Activated CD4-positive, alpha-beta memory T cell treated with anti-CD3 and anti-CD28 coated beads for 36 hours (primary cell): ENCODE data around the gene GRID1. TPM values are rescaled to one million over a fixed set of nuclear protein-coding genes. Genes with fewer than 3 reads are reported as not detected.

Experiments
- CTCF ChIA-PET: fragments of 350-600 bp; sonication (Branson Sonifier 250); formaldehyde crosslinking; loops from one replicate; lab custom pipeline; 2021; ENCODE audit warnings: antibody characterized with exemption, inconsistent platforms; lab: Charles Lee
- POLR2A ChIA-PET: fragments of 350-600 bp; sonication (Branson Sonifier 250); formaldehyde crosslinking; loops from one replicate; lab custom pipeline; 2021; ENCODE audit warnings: antibody characterized with exemption; lab: Charles Lee
- DNase-seq: peaks from one replicate; pipeline ENCODE4 v3.0.0-alpha.2; 2020
- H3K27ac Mint-ChIP-seq: one replicate; pipeline ENCODE4 v1.8.0; 2021; ENCODE audit warnings: mixed read lengths
- H3K27me3 Mint-ChIP-seq: one replicate; pipeline ENCODE4 v1.8.0; 2021; ENCODE audit warnings: mixed read lengths
- H3K36me3 Mint-ChIP-seq: one replicate; pipeline ENCODE4 v1.8.0; 2021; ENCODE audit warnings: mixed read lengths
- H3K4me1 Mint-ChIP-seq: one replicate; pipeline ENCODE4 v1.8.0; 2021; ENCODE audit warnings: low read depth, mixed read lengths
- H3K4me3 Mint-ChIP-seq: one replicate; pipeline ENCODE4 v1.8.0; 2021; ENCODE audit warnings: mild to moderate bottlenecking, mixed read lengths
- H3K9me3 Mint-ChIP-seq: one replicate; pipeline ENCODE4 v1.8.0; 2021; ENCODE audit warnings: mixed read lengths
- intact Hi-C: fragments of 100-400 bp; cut with micrococcal nuclease; formaldehyde crosslinking; loops from one replicate; pipeline ENCODE4 v1.15.1; 2023
- total RNA-seq, 2 experiments: library from RNA; stranded (reverse); gene quantifications; one replicate each; pipeline ENCODE4 v1.2.3, GENCODE V29; 2021

Gene GRID1
- total RNA-seq, 2 experiments from 2014 or later, result not detected

GRCh38 chr10:86128360-86128759 lies 238.2 kb downstream of the GRID1 start:
- ChIA-PET POLR2A (no interaction called here), CTCF (no interaction called here)
- no peak for DNase-seq
- peaks cover 5% of the 10 kb centered on the region for H3K27me3 Mint-ChIP-seq
- H3K36me3 Mint-ChIP-seq, result no peaks in the 10 kb centered on the region
- H3K4me3 Mint-ChIP-seq, result no peak overlapping the region
- intact Hi-C loops, result no loop called here
- no peaks in the 10 kb centered on the region for H3K4me1 Mint-ChIP-seq
- H3K9me3 Mint-ChIP-seq, result no peaks in the 10 kb centered on the region
- H3K27ac Mint-ChIP-seq, result no peak overlapping the region

- intact Hi-C loops, result no loop called here
- CTCF ChIA-PET, result no interaction called here
These were observed 239.2 kb downstream of the GRID1 start for GRCh38 chr10:86127274-86127819.

GRCh38 chr10:86124734-86125133 lies 241.9 kb downstream of the GRID1 start:
- Mint-ChIP-seq H3K36me3 (no peaks in the 10 kb centered on the region), H3K27ac (no peak overlapping the region), H3K27me3 (peaks cover 5% of the 10 kb centered on the region), H3K4me1 (no peaks in the 10 kb centered on the region), H3K4me3 (no peak overlapping the region), H3K9me3 (no peaks in the 10 kb centered on the region)
- POLR2A ChIA-PET, result no interaction called here
- DNase-seq, result no peak
- CTCF ChIA-PET, result interaction anchor here (1.7 kb wide), 1 partner anchor 14 kb away, joined by 3 read pairs; no protein-coding TSS in a partner anchor
- intact Hi-C loops, result no loop called here

More at GRCh38 chr10:86127274-86127819, 239.2 kb downstream of the GRID1 start:
- no peak overlapping the region for H3K27ac Mint-ChIP-seq
- no peaks in the 10 kb centered on the region for H3K36me3 Mint-ChIP-seq
- POLR2A ChIA-PET, result no interaction called here
- H3K4me3 Mint-ChIP-seq, result no peak overlapping the region
- H3K9me3 Mint-ChIP-seq, result no peaks in the 10 kb centered on the region
- H3K4me1 Mint-ChIP-seq, result no peaks in the 10 kb centered on the region
- DNase-seq, result no peak
- H3K27me3 Mint-ChIP-seq, result peaks cover 5% of the 10 kb centered on the region

GRCh38 chr10:86123715-86124114 lies 242.9 kb downstream of the GRID1 start:
- H3K4me1 Mint-ChIP-seq, result no peaks in the 10 kb centered on the region
- no peak for DNase-seq
- no peak overlapping the region for H3K4me3 Mint-ChIP-seq
- H3K36me3 Mint-ChIP-seq, result no peaks in the 10 kb centered on the region
- ChIA-PET POLR2A (no interaction called here), CTCF (interaction anchor here (1.7 kb wide), 1 partner anchor 15 kb away, joined by 3 read pairs; no protein-coding TSS in a partner anchor)
- no peaks in the 10 kb centered on the region for H3K9me3 Mint-ChIP-seq
- H3K27ac Mint-ChIP-seq, result no peak overlapping the region
- intact Hi-C loops, result no loop called here
- H3K27me3 Mint-ChIP-seq, result peaks cover 2% of the 10 kb centered on the region

GRCh38 chr10:86123304-86123703 lies 243.3 kb downstream of the GRID1 start:
- no peak for DNase-seq
- ChIA-PET CTCF (interaction anchor here (1.7 kb wide), 1 partner anchor 15 kb away, joined by 3 read pairs; no protein-coding TSS in a partner anchor), POLR2A (no interaction called here)
- peaks cover 2% of the 10 kb centered on the region for H3K27me3 Mint-ChIP-seq
- intact Hi-C loops, result no loop called here
- H3K4me1 Mint-ChIP-seq, result no peaks in the 10 kb centered on the region
- no peaks in the 10 kb centered on the region for H3K9me3 Mint-ChIP-seq
- H3K27ac Mint-ChIP-seq, result no peak overlapping the region
- H3K36me3 Mint-ChIP-seq, result no peaks in the 10 kb centered on the region
- no peak overlapping the region for H3K4me3 Mint-ChIP-seq

GRCh38 chr10:86122646-86123045 lies 243.9 kb downstream of the GRID1 start:
- peaks cover 2% of the 10 kb centered on the region for H3K27me3 Mint-ChIP-seq
- POLR2A ChIA-PET, result no interaction called here
- no peaks in the 10 kb centered on the region for H3K4me1 Mint-ChIP-seq
- CTCF ChIA-PET, result no interaction called here
- no peak overlapping the region for H3K4me3 Mint-ChIP-seq
- no peaks in the 10 kb centered on the region for H3K9me3 Mint-ChIP-seq
- intact Hi-C loops, result no loop called here
- no peak for DNase-seq
- H3K27ac Mint-ChIP-seq, result no peak overlapping the region
- H3K36me3 Mint-ChIP-seq, result no peaks in the 10 kb centered on the region

- CTCF ChIA-PET, result no interaction called here
- Mint-ChIP-seq H3K27me3 (peaks cover 2% of the 10 kb centered on the region), H3K4me3 (no peak overlapping the region), H3K36me3 (no peaks in the 10 kb centered on the region), H3K4me1 (no peaks in the 10 kb centered on the region), H3K27ac (no peak overlapping the region), H3K9me3 (no peaks in the 10 kb centered on the region)
- DNase-seq, result no peak
- POLR2A ChIA-PET, result no interaction called here
- intact Hi-C loops, result no loop called here
These were observed 245.4 kb downstream of the GRID1 start for GRCh38 chr10:86121200-86121599.

- intact Hi-C loops, result no loop called here
- CTCF ChIA-PET, result no interaction called here
- Mint-ChIP-seq H3K27ac (no peak overlapping the region), H3K9me3 (no peaks in the 10 kb centered on the region), H3K4me3 (no peak overlapping the region), H3K4me1 (no peaks in the 10 kb centered on the region), H3K27me3 (no peaks in the 10 kb centered on the region), H3K36me3 (no peaks in the 10 kb centered on the region)
- DNase-seq, result no peak
- POLR2A ChIA-PET, result no interaction called here
These were observed 249.5 kb downstream of the GRID1 start for GRCh38 chr10:86117051-86117450.

GRCh38 chr10:86113983-86114382 lies 252.6 kb downstream of the GRID1 start:
- intact Hi-C loops, result no loop called here
- Mint-ChIP-seq H3K4me3 (no peak overlapping the region), H3K9me3 (no peaks in the 10 kb centered on the region), H3K27ac (no peak overlapping the region), H3K4me1 (no peaks in the 10 kb centered on the region), H3K36me3 (no peaks in the 10 kb centered on the region), H3K27me3 (no peaks in the 10 kb centered on the region)
- POLR2A ChIA-PET, result no interaction called here
- CTCF ChIA-PET, result no interaction called here
- no peak for DNase-seq

- H3K27ac Mint-ChIP-seq, result no peak overlapping the region
These were observed 253.1 kb downstream of the GRID1 start for GRCh38 chr10:86113501-86113900.

GRCh38 chr10:86113044-86113443 lies 253.6 kb downstream of the GRID1 start:
- intact Hi-C loops, result no loop called here

More at GRCh38 chr10:86113501-86113900, 253.1 kb downstream of the GRID1 start:
- CTCF ChIA-PET, result no interaction called here
- intact Hi-C loops, result no loop called here
- no peaks in the 10 kb centered on the region for H3K36me3 Mint-ChIP-seq
- no peaks in the 10 kb centered on the region for H3K27me3 Mint-ChIP-seq
- no peaks in the 10 kb centered on the region for H3K4me1 Mint-ChIP-seq
- H3K9me3 Mint-ChIP-seq, result no peaks in the 10 kb centered on the region
- DNase-seq, result no peak
- POLR2A ChIA-PET, result no interaction called here
- H3K4me3 Mint-ChIP-seq, result no peak overlapping the region

GRCh38 chr10:86111902-86112545 lies 254.6 kb downstream of the GRID1 start:
- Mint-ChIP-seq H3K36me3 (no peaks in the 10 kb centered on the region), H3K27ac (no peak overlapping the region), H3K9me3 (no peaks in the 10 kb centered on the region), H3K4me1 (no peaks in the 10 kb centered on the region), H3K27me3 (no peaks in the 10 kb centered on the region), H3K4me3 (no peak overlapping the region)
- intact Hi-C loops, result no loop called here
- no peak for DNase-seq
- ChIA-PET POLR2A (no interaction called here), CTCF (no interaction called here)

More at GRCh38 chr10:86113044-86113443, 253.6 kb downstream of the GRID1 start:
- CTCF ChIA-PET, result no interaction called here
- Mint-ChIP-seq H3K36me3 (no peaks in the 10 kb centered on the region), H3K27ac (no peak overlapping the region), H3K27me3 (no peaks in the 10 kb centered on the region), H3K4me1 (no peaks in the 10 kb centered on the region), H3K9me3 (no peaks in the 10 kb centered on the region), H3K4me3 (no peak overlapping the region)
- DNase-seq, result no peak
- POLR2A ChIA-PET, result no interaction called here
